HL-60/S4 treated with retinoic acid at 250 ng/mL for 4 days and 3 days (cell line): ENCODE results near the gene KRTAP5-2.
"Not testable (repeated sequence)": the region's sequence is repeated elsewhere in the genome, so short reads cannot be mapped to it uniquely, and the experiment has no call there.

Source experiments
- in situ Hi-C: fragments of 300-500 bp; cut with MboI; formaldehyde crosslinking; loops from 2 replicates; pipeline ENCODE4 v1.7.0; 2022; ENCODE audit warnings: low sequenced_read_pairs

The KRTAP5-2 gene

GRCh38 chr11:1628506-1629325 lies 30.6 kb upstream of the KRTAP5-2 start:
- in situ Hi-C loops = no loop called here

GRCh38 chr11:1625541-1625940 lies 27.4 kb upstream of the KRTAP5-2 start:
- in situ Hi-C loops = no loop called here

- in situ Hi-C loops = no loop called here
Observed at GRCh38 chr11:1624621-1625020, 26.5 kb upstream of the KRTAP5-2 start.

GRCh38 chr11:1623716-1624115 lies 25.6 kb upstream of the KRTAP5-2 start:
- in situ Hi-C loops = no loop called here

- in situ Hi-C loops = no loop called here
Observed at GRCh38 chr11:1622086-1622485, 24.0 kb upstream of the KRTAP5-2 start, which contains the start of gene KRTAP5-4. Gene KRTAP5-4 (minus strand): TSS chr11:1622138. CDS start chr11:1622093, 45 bp downstream.

- in situ Hi-C loops = no loop called here
Observed at GRCh38 chr11:1619449-1619848, 21.4 kb upstream of the KRTAP5-2 start.

- in situ Hi-C loops = no loop called here
Observed at GRCh38 chr11:1618231-1618630, 20.1 kb upstream of the KRTAP5-2 start.

- in situ Hi-C loops = no loop called here
Observed at GRCh38 chr11:1608363-1608762, 10.3 kb upstream of the KRTAP5-2 start, which contains the start of gene KRTAP5-3. Gene KRTAP5-3 (minus strand): TSS chr11:1608463. CDS start chr11:1608385, 78 bp downstream.

- in situ Hi-C loops = not testable (repeated sequence)
Observed at GRCh38 chr11:1607901-1608300, 9.8 kb upstream of the KRTAP5-2 start.

- in situ Hi-C loops = not testable (repeated sequence)
Observed at GRCh38 chr11:1607156-1607845, 9.2 kb upstream of the KRTAP5-2 start.

GRCh38 chr11:1605923-1606322 lies 7.8 kb upstream of the KRTAP5-2 start:
- in situ Hi-C loops = not testable (repeated sequence)

GRCh38 chr11:1604711-1605110 lies 6.6 kb upstream of the KRTAP5-2 start:
- in situ Hi-C loops = no loop called here

- in situ Hi-C loops = no loop called here
Observed at GRCh38 chr11:1604181-1604580, 6.1 kb upstream of the KRTAP5-2 start.

- in situ Hi-C loops = no loop called here
Observed at GRCh38 chr11:1603629-1604028, 5.5 kb upstream of the KRTAP5-2 start.

GRCh38 chr11:1601663-1602062 lies 3.6 kb upstream of the KRTAP5-2 start:
- in situ Hi-C loops = not testable (repeated sequence)

- in situ Hi-C loops = no loop called here
Observed at GRCh38 chr11:1600626-1601025, 2.5 kb upstream of the KRTAP5-2 start.

- in situ Hi-C loops = no loop called here
Observed at GRCh38 chr11:1598816-1599215, 722 bp upstream of the KRTAP5-2 start.

- in situ Hi-C loops = not testable (repeated sequence)
Observed at GRCh38 chr11:1598406-1598805, 312 bp upstream of the KRTAP5-2 start.

- in situ Hi-C loops = no loop called here
Observed at GRCh38 chr11:1597331-1597993, 632 bp downstream of the KRTAP5-2 start.

GRCh38 chr11:1596576-1597121 lies 1.4 kb downstream of the KRTAP5-2 start:
- in situ Hi-C loops = not testable (repeated sequence)

GRCh38 chr11:1595994-1596575 lies 2.0 kb downstream of the KRTAP5-2 start:
- in situ Hi-C loops = not testable (repeated sequence)
